ENCODE results near the gene YES1.

The YES1 gene

DNA sequence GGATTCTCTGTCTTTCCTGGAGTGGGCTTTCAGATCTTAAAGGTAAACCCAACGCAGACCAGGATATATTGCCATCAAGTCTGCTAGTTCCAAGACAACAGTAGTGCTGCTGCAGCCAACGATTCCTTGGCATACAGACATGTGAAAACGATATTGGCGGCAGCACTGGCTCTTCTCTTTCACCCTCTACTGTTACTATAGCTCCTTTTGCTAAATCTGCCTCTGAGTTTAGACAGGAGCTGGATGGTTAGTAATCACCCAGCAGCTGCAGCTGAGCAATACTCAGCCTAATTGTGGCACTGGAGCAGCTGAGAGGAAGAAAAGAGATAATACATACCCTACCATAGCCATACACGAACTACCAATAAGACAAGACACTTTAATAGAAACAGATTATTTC lies 4.0 kb downstream of the YES1 start:
- no peak overlapping the region for H2AFZ ChIP-seq (ENCODE audit: low read length)
- H3K79me1 ChIP-seq (ENCODE audit: low read depth, low read length) = no peaks in the 10 kb centered on the region
- no peak overlapping the region for H3K4me3 ChIP-seq (ENCODE audit: low read length in 2 of 2)
- no peak overlapping the region for H4K91ac ChIP-seq (ENCODE audit: low read depth, low read length, poor library complexity)
- H4K8ac ChIP-seq (ENCODE audit: low read depth, low read length) = no peak overlapping the region
- peaks cover under 1 to 20% of the 10 kb centered on the region in 2 donors for H3K4me1 ChIP-seq (ENCODE audit: control insufficient read depth in 2 of 2, insufficient read depth in 1 of 2, low read depth in 1 of 2, low read length in 2 of 2)
- peaks cover 0 to 4% of the 10 kb centered on the region in 2 donors for H3K9me3 ChIP-seq (replicated peaks in 1 of 2; ENCODE audit: control insufficient read depth in 2 of 2, insufficient read depth in 1 of 2, low read depth in 1 of 2, low read length in 2 of 2)
- no peak overlapping the region for H2BK5ac ChIP-seq (ENCODE audit: low read length)
- H2AK5ac ChIP-seq (ENCODE audit: low read depth, low read length) = no peak overlapping the region
- no peak overlapping the region for H3K4me2 ChIP-seq (ENCODE audit: insufficient read depth, low read length, poor library complexity, severe bottlenecking)
- H3K27ac ChIP-seq (replicated peaks; ENCODE audit: low read length) = no peak overlapping the region
- no peak overlapping the region for H3K18ac ChIP-seq (ENCODE audit: low read length)
- no CpG with 5 or more reads among the region's 5 CpGs for WGBS, 2 donors (ENCODE audit: extremely low coverage in 2 of 2, insufficient read length in 2 of 2, insufficient replicate concordance in 1 of 2)
- no peak overlapping the region for H3K9ac ChIP-seq (ENCODE audit: low read depth, low read length, poor library complexity)
- H3K14ac ChIP-seq (ENCODE audit: low read length) = no peak overlapping the region
- no peaks in the 10 kb centered on the region for H3K36me3 ChIP-seq (replicated peaks in 1 of 2; ENCODE audit: control insufficient read depth in 2 of 2, insufficient read depth in 2 of 2, low read length in 2 of 2)
- H2BK12ac ChIP-seq (ENCODE audit: low read length) = no peak overlapping the region
- H3K27me3 ChIP-seq (ENCODE audit: control insufficient read depth in 3 of 3, insufficient read depth in 3 of 3, low read depth in 1 of 3, low read length in 3 of 3) = no peaks in the 10 kb centered on the region
- DNase-seq (ENCODE audit: low spot score) = no peak
- no peak overlapping the region for H3K23ac ChIP-seq (ENCODE audit: low read depth, low read length, poor library complexity)
- H3K4ac ChIP-seq (ENCODE audit: low read length) = no peak overlapping the region
- H2BK120ac ChIP-seq (ENCODE audit: low read depth, low read length) = no peak overlapping the region
- no peak overlapping the region for H2BK15ac ChIP-seq (ENCODE audit: low read length)

DNA sequence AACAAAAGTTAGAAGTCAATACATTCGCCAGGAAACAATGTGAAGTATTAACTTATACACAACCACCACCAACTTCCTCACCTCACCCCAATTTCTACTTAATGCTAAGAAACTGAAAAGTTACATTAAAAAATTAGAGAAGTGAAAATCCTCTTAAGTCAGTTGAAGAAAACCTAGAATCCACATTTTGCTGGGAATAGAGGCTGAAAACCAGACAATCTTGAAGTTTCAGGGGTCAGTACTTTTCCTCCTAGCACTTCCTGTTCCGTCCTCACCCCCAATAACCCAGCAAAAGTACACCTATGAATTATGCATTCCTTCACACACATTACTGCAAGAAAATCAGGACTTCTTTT lies 6.3 kb downstream of the YES1 start:
- no peak overlapping the region for H3K4me3 ChIP-seq (ENCODE audit: low read length in 2 of 2)
- H2BK15ac ChIP-seq (ENCODE audit: low read length) = no peak overlapping the region
- no peak overlapping the region for H3K4me2 ChIP-seq (ENCODE audit: insufficient read depth, low read length, poor library complexity, severe bottlenecking)
- no peak overlapping the region for H3K27ac ChIP-seq (replicated peaks; ENCODE audit: low read length)
- H2BK12ac ChIP-seq (ENCODE audit: low read length) = no peak overlapping the region
- WGBS, 2 donors (ENCODE audit: extremely low coverage in 2 of 2, insufficient read length in 2 of 2, insufficient replicate concordance in 1 of 2) = no CpG with 5 or more reads among the region's 2 CpGs
- no peak overlapping the region for H4K8ac ChIP-seq (ENCODE audit: low read depth, low read length)
- H3K4me1 ChIP-seq (ENCODE audit: control insufficient read depth in 2 of 2, insufficient read depth in 1 of 2, low read depth in 1 of 2, low read length in 2 of 2) = peaks cover 0 to 15% of the 10 kb centered on the region in 2 donors
- no peak overlapping the region for H3K23ac ChIP-seq (ENCODE audit: low read depth, low read length, poor library complexity)
- H3K14ac ChIP-seq (ENCODE audit: low read length) = no peak overlapping the region
- H3K27me3 ChIP-seq (ENCODE audit: control insufficient read depth in 3 of 3, insufficient read depth in 3 of 3, low read depth in 1 of 3, low read length in 3 of 3) = no peaks in the 10 kb centered on the region
- no peak overlapping the region for H2AK5ac ChIP-seq (ENCODE audit: low read depth, low read length)
- H2BK120ac ChIP-seq (ENCODE audit: low read depth, low read length) = no peak overlapping the region
- H3K18ac ChIP-seq (ENCODE audit: low read length) = no peak overlapping the region
- H2AFZ ChIP-seq (ENCODE audit: low read length) = no peak overlapping the region
- no peak overlapping the region for H2BK5ac ChIP-seq (ENCODE audit: low read length)
- no peak overlapping the region for H3K9ac ChIP-seq (ENCODE audit: low read depth, low read length, poor library complexity)
- no peaks in the 10 kb centered on the region for H3K9me3 ChIP-seq (replicated peaks in 1 of 2; ENCODE audit: control insufficient read depth in 2 of 2, insufficient read depth in 1 of 2, low read depth in 1 of 2, low read length in 2 of 2)
- no peak overlapping the region for H4K91ac ChIP-seq (ENCODE audit: low read depth, low read length, poor library complexity)
- no peaks in the 10 kb centered on the region for H3K79me1 ChIP-seq (ENCODE audit: low read depth, low read length)
- DNase-seq (ENCODE audit: low spot score) = no peak
- no peak overlapping the region for H3K4ac ChIP-seq (ENCODE audit: low read length)
- no peaks in the 10 kb centered on the region for H3K36me3 ChIP-seq (replicated peaks in 1 of 2; ENCODE audit: control insufficient read depth in 2 of 2, insufficient read depth in 2 of 2, low read length in 2 of 2)

DNA sequence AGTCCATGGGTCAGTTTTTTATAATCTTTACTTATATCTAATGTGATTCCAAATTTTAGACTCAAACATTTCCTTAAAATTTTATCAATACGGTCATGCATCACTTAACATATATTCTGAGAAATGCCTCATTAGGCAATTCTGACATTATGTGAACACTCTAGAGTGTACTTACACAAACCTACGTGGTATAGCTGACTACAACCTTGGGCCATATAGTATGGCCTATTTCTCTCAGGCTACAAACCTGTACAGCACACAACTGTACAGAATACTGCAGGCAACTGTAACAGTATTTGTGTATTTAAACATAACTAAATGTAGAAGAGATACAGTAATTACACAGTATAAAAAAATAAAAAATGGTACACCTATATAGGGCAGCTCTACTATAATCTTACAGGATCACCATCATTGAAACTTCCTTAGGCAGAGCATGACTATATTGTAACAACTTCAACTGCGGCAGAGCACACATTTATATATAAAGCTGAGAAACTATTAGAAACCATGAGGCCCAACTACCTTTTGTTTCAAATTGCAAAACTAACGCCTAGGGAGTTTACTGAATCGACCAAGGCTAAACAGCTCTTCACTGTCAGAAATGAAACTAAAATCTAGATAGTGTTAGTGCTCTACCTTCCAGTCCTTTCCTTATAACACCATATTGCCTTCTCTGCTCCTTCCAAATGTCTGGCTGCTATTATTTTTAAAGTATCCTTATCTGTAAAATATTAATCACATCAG lies 6.9 kb downstream of the YES1 start:
- no peak for DNase-seq (ENCODE audit: low spot score)
- Histone ChIP-seq H2BK120ac (ENCODE audit: low read depth, low read length) (no peak overlapping the region), H3K4me2 (ENCODE audit: insufficient read depth, low read length, poor library complexity, severe bottlenecking) (no peak overlapping the region), H3K23ac (ENCODE audit: low read depth, low read length, poor library complexity) (no peak overlapping the region), H3K4ac (ENCODE audit: low read length) (no peak overlapping the region), H4K91ac (ENCODE audit: low read depth, low read length, poor library complexity) (no peak overlapping the region), H3K9me3 (replicated peaks in 1 of 2; ENCODE audit: control insufficient read depth in 2 of 2, insufficient read depth in 1 of 2, low read depth in 1 of 2, low read length in 2 of 2) (no peaks in the 10 kb centered on the region), H3K79me1 (ENCODE audit: low read depth, low read length) (no peaks in the 10 kb centered on the region), H4K8ac (ENCODE audit: low read depth, low read length) (no peak overlapping the region), H3K4me1 (ENCODE audit: control insufficient read depth in 2 of 2, insufficient read depth in 1 of 2, low read depth in 1 of 2, low read length in 2 of 2) (peaks cover 0 to 9% of the 10 kb centered on the region in 2 donors), H3K14ac (ENCODE audit: low read length) (no peak overlapping the region), H3K27ac (replicated peaks; ENCODE audit: low read length) (no peak overlapping the region), H3K36me3 (replicated peaks in 1 of 2; ENCODE audit: control insufficient read depth in 2 of 2, insufficient read depth in 2 of 2, low read length in 2 of 2) (no peaks in the 10 kb centered on the region), H2BK5ac (ENCODE audit: low read length) (no peak overlapping the region), H3K4me3 (ENCODE audit: low read length in 2 of 2) (no peak overlapping the region), H3K9ac (ENCODE audit: low read depth, low read length, poor library complexity) (no peak overlapping the region), H2AK5ac (ENCODE audit: low read depth, low read length) (no peak overlapping the region), H2BK15ac (ENCODE audit: low read length) (no peak overlapping the region), H2AFZ (ENCODE audit: low read length) (no peak overlapping the region), H3K18ac (ENCODE audit: low read length) (no peak overlapping the region), H2BK12ac (ENCODE audit: low read length) (no peak overlapping the region), H3K27me3 (ENCODE audit: control insufficient read depth in 3 of 3, insufficient read depth in 3 of 3, low read depth in 1 of 3, low read length in 3 of 3) (no peaks in the 10 kb centered on the region)
- WGBS, 2 donors (ENCODE audit: extremely low coverage in 2 of 2, insufficient read length in 2 of 2, insufficient replicate concordance in 1 of 2) = no CpG with 5 or more reads among the region's 5 CpGs

DNA sequence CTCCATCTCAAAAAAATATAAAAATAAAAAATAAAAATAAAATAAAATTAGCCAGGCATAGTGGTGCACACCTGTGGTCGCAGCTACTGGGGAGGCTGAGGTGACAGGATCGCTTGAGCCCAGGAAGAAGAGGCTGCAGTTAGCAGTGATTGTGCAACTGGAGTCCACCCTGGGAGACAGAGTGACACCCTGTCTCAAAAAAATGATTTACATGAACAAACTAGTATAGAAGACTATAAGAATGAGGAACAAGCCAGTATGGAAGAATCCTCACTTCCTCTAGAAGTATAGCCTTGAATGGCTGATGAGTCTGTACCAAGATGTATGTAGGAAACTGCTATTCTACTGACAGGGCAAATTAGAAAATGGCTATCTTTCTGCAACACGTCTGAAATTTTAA lies 10.9 kb downstream of the YES1 start:
- Histone ChIP-seq H2BK15ac (ENCODE audit: low read length) (no peak overlapping the region), H3K27ac (replicated peaks; ENCODE audit: low read length) (no peak overlapping the region), H3K14ac (ENCODE audit: low read length) (no peak overlapping the region), H3K4me1 (ENCODE audit: control insufficient read depth in 2 of 2, insufficient read depth in 1 of 2, low read depth in 1 of 2, low read length in 2 of 2) (no peaks in the 10 kb centered on the region), H3K18ac (ENCODE audit: low read length) (no peak overlapping the region), H3K4me3 (ENCODE audit: low read length in 2 of 2) (no peak overlapping the region), H2BK120ac (ENCODE audit: low read depth, low read length) (no peak overlapping the region), H2BK5ac (ENCODE audit: low read length) (no peak overlapping the region), H3K9me3 (replicated peaks in 1 of 2; ENCODE audit: control insufficient read depth in 2 of 2, insufficient read depth in 1 of 2, low read depth in 1 of 2, low read length in 2 of 2) (no peaks in the 10 kb centered on the region), H2AK5ac (ENCODE audit: low read depth, low read length) (no peak overlapping the region), H3K4me2 (ENCODE audit: insufficient read depth, low read length, poor library complexity, severe bottlenecking) (no peak overlapping the region), H3K9ac (ENCODE audit: low read depth, low read length, poor library complexity) (no peak overlapping the region), H2BK12ac (ENCODE audit: low read length) (no peak overlapping the region), H3K79me1 (ENCODE audit: low read depth, low read length) (no peaks in the 10 kb centered on the region), H3K27me3 (ENCODE audit: control insufficient read depth in 3 of 3, insufficient read depth in 3 of 3, low read depth in 1 of 3, low read length in 3 of 3) (no peaks in the 10 kb centered on the region), H3K4ac (ENCODE audit: low read length) (no peak overlapping the region), H3K23ac (ENCODE audit: low read depth, low read length, poor library complexity) (no peak overlapping the region), H4K91ac (ENCODE audit: low read depth, low read length, poor library complexity) (no peak overlapping the region), H3K36me3 (replicated peaks in 1 of 2; ENCODE audit: control insufficient read depth in 2 of 2, insufficient read depth in 2 of 2, low read length in 2 of 2) (no peaks in the 10 kb centered on the region), H4K8ac (ENCODE audit: low read depth, low read length) (no peak overlapping the region), H2AFZ (ENCODE audit: low read length) (no peak overlapping the region)
- no peak for DNase-seq (ENCODE audit: low spot score)
- WGBS, 2 donors (ENCODE audit: extremely low coverage in 2 of 2, insufficient read length in 2 of 2, insufficient replicate concordance in 1 of 2) = no CpG with 5 or more reads among the region's 3 CpGs

All from neuronal stem cell (in vitro differentiated cells).